ENCODE results near the gene DDX3Y.

The DDX3Y gene

DNA sequence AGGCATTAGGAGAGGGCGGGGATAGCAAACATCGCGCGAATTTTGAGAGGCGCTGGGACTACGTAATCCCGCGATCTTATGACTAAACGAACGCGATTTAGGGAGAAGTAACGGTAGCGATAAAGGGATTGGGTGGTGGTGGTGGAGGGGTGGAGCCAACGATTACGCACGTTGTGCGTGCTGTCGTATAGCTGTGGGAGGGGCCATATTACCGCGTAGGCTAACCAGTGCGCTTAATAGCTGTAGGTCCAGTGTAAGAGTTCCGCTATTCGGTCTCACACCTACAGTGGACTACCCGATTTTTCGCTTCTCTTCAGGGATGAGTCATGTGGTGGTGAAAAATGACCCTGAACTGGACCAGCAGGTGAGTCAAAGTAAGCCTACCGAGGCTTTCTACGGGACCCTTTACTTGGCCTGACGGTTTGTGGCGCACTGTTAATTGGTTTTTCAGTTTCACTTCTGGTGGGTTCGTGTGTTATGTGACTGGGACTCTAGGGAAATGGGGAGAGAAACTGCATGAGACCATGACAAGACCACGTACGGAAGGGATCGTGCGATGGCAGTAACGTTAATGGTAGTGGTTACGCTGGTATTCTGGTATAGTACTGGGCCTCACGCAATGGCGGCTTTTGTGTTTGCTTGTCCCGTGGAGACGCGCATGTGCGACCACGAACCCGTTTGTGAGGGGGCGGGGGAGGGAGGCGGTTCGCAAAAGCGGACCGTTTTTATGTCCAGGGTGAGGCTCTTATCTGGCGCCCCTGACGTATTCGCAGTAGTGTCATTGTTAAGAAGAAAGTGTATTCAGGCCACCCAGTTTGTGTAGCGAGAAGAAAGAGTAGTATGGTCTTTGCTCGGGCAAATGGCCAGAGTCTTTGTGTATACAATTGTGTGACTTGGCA lies at the start of gene DDX3Y:
TSS of gene DDX3Y (plus strand) at position 251 of the 899 bp plus-strand sequence. CDS start at position 320, 69 bp downstream.
- DNase-seq (ENCODE audit: low read depth in 2 of 2) = peak in 1 of 2 donors; percentile 66

DNA sequence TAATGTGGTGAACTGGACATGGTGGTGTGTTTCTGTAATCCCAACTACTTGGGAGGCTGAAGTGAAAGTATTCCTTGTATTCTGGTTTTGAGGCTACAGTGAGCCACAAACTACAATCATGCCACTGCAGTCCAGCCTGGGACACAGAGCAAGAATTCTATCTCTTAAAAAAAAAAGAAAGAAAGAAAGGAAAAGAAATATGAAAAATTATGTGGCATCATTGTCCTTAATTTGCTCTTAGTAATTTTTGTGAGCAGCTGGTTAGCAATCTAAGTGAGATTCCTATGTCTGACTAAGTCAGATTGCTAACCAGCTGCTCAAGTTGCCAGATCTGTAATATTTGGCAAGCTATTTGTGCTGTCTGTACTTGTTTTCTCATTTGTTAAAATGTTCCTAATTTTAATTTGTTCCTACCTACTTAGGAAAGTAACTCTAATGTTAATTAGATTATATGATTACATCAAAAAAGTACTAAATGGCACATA lies 48.8 kb upstream of the DDX3Y start:
- DNase-seq (ENCODE audit: low read depth in 2 of 2) = no peak

DNA sequence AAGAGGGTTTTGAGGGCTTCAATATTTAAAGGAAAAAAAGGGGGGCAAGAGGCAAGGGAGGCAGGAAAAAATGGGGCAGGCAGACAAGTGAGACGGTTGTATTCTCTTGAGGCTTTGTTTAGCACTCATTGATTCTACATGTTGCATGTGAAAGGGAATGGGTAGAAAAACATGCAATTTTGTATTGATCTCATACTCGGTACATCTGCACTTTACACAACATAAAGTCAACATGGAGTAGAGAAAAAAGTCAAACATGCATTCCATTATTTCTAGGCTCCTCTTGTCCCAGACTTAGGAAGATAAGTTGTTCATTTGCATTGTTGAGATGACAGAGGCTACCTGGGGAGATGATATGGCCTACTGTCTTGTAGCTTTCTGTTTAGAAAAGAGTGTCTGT lies 36.7 kb upstream of the DDX3Y start:
- no peak for DNase-seq (ENCODE audit: low read depth in 2 of 2)

DNA sequence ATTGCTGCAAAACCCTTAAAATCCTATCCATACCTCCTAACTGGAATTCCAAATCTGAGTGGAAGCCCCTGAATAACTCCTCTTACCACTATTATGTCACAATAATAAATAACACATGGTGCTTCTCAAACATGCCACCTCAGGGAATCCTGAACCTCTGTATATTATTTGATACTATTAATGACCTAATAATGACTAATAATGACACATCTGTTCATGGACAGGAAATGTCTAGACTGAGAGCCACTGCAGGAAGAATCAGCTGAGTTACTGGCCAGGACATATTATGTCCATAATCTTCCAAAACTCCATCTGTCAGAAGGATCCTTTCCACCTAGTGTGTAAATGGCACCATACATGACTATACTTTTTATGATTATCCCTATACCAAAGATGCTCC lies 7.7 kb upstream of the DDX3Y start:
- DNase-seq (ENCODE audit: low read depth in 2 of 2) = no peak

DNA sequence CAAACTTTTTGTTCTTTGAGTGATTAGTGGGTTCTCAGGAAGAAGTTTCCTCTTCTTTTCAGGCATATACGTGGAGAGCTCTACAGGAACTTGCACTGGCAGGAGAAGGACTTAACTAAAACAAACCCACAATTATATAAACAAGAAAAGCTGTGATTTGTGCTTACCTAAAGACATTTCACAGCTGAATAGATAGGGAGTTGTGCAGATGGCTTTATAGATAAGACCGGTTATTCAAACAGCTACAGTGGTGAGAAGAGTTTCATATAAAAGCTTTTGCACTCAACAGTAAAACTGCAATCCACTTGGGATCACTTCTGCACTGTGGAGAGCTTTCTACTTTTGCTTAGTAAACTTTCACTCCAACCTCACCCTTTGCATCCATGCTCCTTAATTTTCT lies 6.1 kb upstream of the DDX3Y start:
- DNase-seq (ENCODE audit: low read depth in 2 of 2) = no peak

DNA sequence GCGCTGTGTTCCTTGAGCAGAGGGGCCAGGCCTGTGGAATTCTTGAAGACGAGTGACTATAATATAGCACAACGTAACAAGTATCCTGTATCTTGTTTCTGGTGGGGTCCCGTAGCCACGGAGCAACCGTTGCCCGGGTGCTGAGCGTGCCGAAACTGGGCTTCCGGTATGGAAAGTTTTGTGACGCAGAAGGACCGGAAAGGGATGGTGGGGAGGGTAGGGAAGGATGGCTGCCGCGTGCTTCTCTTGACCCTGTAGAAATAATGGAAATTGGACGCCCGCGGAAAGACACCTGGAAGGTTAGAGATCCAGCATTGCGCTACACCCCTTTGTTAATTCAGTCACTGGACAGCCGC lies 827 bp downstream of the DDX3Y start:
- DNase-seq (ENCODE audit: low read depth in 2 of 2) = peak in 1 of 2 donors; percentile 54

DNA sequence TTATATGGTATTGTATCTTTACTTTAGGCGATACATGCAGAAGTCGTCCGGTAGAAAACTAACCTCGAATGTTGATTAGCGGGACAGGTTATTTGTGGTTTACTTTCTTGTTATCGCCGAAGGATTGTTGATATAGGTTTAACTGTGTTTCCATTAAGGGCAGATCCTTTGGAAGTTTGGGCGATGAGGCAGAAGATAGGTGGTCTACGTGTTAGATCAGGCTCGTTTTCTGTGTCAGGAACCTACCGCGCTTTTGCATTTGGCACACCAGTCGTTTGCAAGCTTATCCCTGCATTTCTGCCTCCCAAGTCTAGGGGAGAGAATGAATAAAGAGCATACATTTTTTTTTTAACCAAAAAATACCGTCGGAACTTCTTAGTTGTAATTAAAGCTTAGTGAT lies 1.2 kb downstream of the DDX3Y start:
- no peak for DNase-seq (ENCODE audit: low read depth in 2 of 2)

DNA sequence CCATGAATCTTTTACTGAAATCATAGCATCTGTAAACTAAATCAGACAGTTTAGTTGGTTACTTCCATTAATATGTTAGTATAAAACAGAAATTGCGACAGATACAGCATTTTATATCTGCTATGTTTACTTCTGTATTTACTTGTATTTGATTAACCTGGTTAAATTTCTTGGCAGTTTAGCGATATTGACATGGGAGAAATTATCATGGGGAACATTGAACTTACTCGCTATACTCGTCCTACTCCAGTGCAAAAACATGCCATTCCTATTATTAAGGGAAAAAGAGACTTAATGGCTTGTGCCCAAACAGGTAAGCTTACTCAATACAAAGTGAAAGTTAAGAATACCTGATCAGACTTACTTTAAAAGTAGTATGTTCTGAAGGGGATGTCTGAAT lies 8.9 kb downstream of the DDX3Y start:
- DNase-seq (ENCODE audit: low read depth in 2 of 2) = no peak

DNA sequence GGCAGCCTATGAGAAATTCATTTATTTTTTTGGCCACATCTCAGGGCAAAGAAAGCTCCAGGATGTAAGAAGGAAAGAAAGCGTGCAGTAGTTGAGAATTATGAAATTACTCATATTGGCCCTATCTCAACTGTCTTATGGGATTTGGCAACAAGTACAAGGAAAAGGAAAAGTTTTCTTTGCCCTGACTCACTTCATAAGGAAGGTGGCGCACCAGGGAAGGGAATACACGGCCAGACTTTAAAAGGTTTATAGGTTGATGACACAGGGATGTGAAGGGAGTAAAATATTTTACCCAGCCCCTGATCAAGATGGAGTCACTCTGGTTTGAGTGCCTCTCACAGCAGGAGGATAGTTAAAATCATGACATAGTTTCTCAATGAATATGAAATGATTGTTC lies 23.4 kb downstream of the DDX3Y start:
- no peak for DNase-seq (ENCODE audit: low read depth in 2 of 2)

DNA sequence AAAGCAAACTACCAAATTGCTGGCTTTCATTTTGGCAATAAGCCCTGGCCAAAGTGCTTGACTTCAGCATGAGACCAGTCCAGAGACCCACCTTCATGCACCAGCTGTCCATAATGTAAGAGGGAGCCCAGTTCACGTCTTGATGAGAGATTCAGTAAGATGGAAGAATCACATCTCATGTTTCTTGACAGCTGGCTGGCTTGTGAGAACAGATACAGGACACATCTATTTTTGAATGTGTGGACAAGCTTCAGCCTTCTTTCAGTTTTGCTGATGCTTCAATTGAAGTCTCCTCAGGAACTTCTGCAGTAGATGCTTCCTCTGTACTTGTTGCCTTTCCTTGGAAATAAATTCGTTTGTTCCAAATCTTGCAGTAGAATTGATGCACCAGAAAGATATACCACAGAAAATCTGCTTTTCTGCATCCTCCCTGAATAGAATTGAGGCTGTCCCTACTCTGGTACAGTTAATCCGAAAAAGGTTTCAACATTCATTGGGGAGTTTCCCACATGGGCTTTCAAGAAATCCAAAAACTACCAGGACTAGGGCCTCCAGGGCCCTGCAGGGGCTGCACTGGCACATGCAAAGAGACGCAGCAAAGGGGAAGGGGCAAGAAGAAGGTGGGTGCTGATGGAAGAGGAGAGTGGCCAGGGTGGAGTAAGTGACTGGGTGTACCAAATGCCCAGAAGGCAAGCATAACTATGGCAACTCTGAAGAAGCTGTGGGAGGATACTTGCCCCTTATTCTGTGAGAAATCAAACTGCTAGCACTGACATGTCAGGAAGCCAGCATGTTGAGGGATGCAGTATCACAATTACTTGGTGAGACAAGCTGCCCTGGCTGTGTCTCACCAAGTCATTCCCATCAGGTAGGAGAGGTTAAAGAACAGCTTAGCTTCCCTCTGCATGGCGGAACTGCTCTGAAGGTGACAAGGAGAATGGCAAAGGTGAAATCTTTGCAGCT lies 37.3 kb downstream of the DDX3Y start:
- DNase-seq (ENCODE audit: low read depth in 2 of 2) = no peak
